Mesendoderm (in vitro differentiated cells): ENCODE results near the gene TCEA3.

Experiments used
- DNase-seq: peaks from one replicate; pipeline ENCODE4 v3.0.0; 2013
- H2AK5ac ChIP-seq: 2 replicates; pipeline ENCODE4 v1.6.1; 2013; ENCODE audit warnings: low read length, inconsistent platforms
- H2BK120ac ChIP-seq: 2 replicates; pipeline ENCODE4 v1.6.1; 2013; ENCODE audit warnings: low read depth, mild to moderate bottlenecking, low read length, moderate library complexity, mixed read lengths
- H2BK15ac ChIP-seq: replicated peaks from 2 replicates; pipeline ENCODE4 v1.6.1; 2013; ENCODE audit warnings: low read depth, mild to moderate bottlenecking, moderate library complexity
- H2BK5ac ChIP-seq: 2 replicates; pipeline ENCODE4 v1.6.1; 2013; ENCODE audit warnings: low read length, inconsistent platforms
- H3K18ac ChIP-seq: 2 replicates; pipeline ENCODE4 v1.6.1; 2013; ENCODE audit warnings: mild to moderate bottlenecking, low read length, mixed read lengths
- H3K23ac ChIP-seq: one replicate; pipeline ENCODE4 v1.6.1; 2013; ENCODE audit warnings: low read length
- H3K27ac ChIP-seq: 2 replicates; pipeline ENCODE4 v1.5.1; 2013; ENCODE audit warnings: low read depth, mild to moderate bottlenecking, inconsistent platforms, low read length, moderate library complexity
- H3K27me3 ChIP-seq: 2 replicates; pipeline ENCODE4 v1.6.1; 2013; ENCODE audit warnings: low read length, control low read depth, mild to moderate bottlenecking, inconsistent platforms; ENCODE audit not compliant: insufficient read depth, poor library complexity
- H3K36me3 ChIP-seq: 2 replicates; pipeline ENCODE4 v1.6.1; 2013; ENCODE audit warnings: low read length, inconsistent platforms; ENCODE audit not compliant: control insufficient read depth, insufficient read depth
- H3K4ac ChIP-seq: one replicate; pipeline ENCODE4 v1.6.1; 2013; ENCODE audit warnings: low read depth, mild to moderate bottlenecking, low read length, moderate library complexity
- H3K4me1 ChIP-seq: 2 replicates; pipeline ENCODE4 v1.6.1; 2013; ENCODE audit warnings: low read depth, low read length, inconsistent platforms; ENCODE audit not compliant: control insufficient read depth
- H3K4me2 ChIP-seq: 2 replicates; pipeline ENCODE4 v1.6.1; 2013; ENCODE audit warnings: low read length
- H3K4me3 ChIP-seq: 2 replicates; pipeline ENCODE4 v1.5.1; 2013; ENCODE audit warnings: mild to moderate bottlenecking, low read length
- H3K56ac ChIP-seq: one replicate; pipeline ENCODE4 v1.6.1; 2013; ENCODE audit warnings: low read length
- H3K79me1 ChIP-seq: 2 replicates; pipeline ENCODE4 v1.6.1; 2013; ENCODE audit warnings: low read length, inconsistent platforms
- H3K79me2 ChIP-seq: 2 replicates; pipeline ENCODE4 v1.6.1; 2013; ENCODE audit warnings: mild to moderate bottlenecking, low read length; ENCODE audit not compliant: control insufficient read depth, insufficient read depth
- H3K9ac ChIP-seq: 2 replicates; pipeline ENCODE4 v1.6.1; 2013; ENCODE audit warnings: low read length, inconsistent platforms
- H4K5ac ChIP-seq: one replicate; pipeline ENCODE4 v1.6.1; 2013; ENCODE audit warnings: low read length
- H4K8ac ChIP-seq: one replicate; pipeline ENCODE4 v1.6.1; 2013; ENCODE audit warnings: low read depth, mild to moderate bottlenecking, control low read depth, low read length, moderate library complexity
- WGBS: extraction: QIAGEN DNeasy Blood & Tissue Kit; methylation state at CpG from one replicate; pipeline ENCODE4 v1.1.7; 2013; ENCODE audit warnings: low lambda C conversion rate, missing lambda C conversion rate; ENCODE audit not compliant: insufficient coverage; ENCODE audit errors: extremely low coverage; 5-methylcytosine and 5-hydroxymethylcytosine counted together

TCEA3 gene

GRCh38 chr1:23459338-23459757, 34.8 kb upstream of the TCEA3 start:
- H3K79me2 ChIP-seq, result peaks cover 2% of the 10 kb centered on the region
- peaks cover 5% of the 10 kb centered on the region for H3K36me3 ChIP-seq
- H3K27ac ChIP-seq, result no peak overlapping the region
- peak; percentile 63 for DNase-seq
- H4K5ac ChIP-seq, result no peak overlapping the region
- no peak overlapping the region for H3K4me2 ChIP-seq
- no peak overlapping the region for H2BK15ac ChIP-seq
- H3K56ac ChIP-seq, result no peak overlapping the region
- no peak overlapping the region for H3K9ac ChIP-seq
- WGBS, result no CpG with 5 or more reads among the region's 2 CpGs
- H3K79me1 ChIP-seq, result peaks cover 11% of the 10 kb centered on the region
- no peak overlapping the region for H3K4ac ChIP-seq
- no peak overlapping the region for H3K4me3 ChIP-seq
- H4K8ac ChIP-seq, result no peak overlapping the region
- H2BK5ac ChIP-seq, result no peak overlapping the region
- no peak overlapping the region for H3K23ac ChIP-seq
- no peaks in the 10 kb centered on the region for H3K27me3 ChIP-seq
- H3K18ac ChIP-seq, result no peak overlapping the region
- H3K4me1 ChIP-seq, result no peaks in the 10 kb centered on the region
- no peak overlapping the region for H2AK5ac ChIP-seq
- no peak overlapping the region for H2BK120ac ChIP-seq

- no peaks in the 10 kb centered on the region for H3K4me1 ChIP-seq
- H2BK120ac ChIP-seq, result no peak overlapping the region
- H4K8ac ChIP-seq, result no peak overlapping the region
- H3K36me3 ChIP-seq, result peaks cover 2% of the 10 kb centered on the region
- no peak overlapping the region for H3K27ac ChIP-seq
- no peak overlapping the region for H3K4me2 ChIP-seq
- H4K5ac ChIP-seq, result no peak overlapping the region
- no peak overlapping the region for H3K9ac ChIP-seq
- no peak overlapping the region for H2BK15ac ChIP-seq
- no peak overlapping the region for H3K18ac ChIP-seq
- WGBS, result no CpG with 5 or more reads among the region's 5 CpGs
- H3K27me3 ChIP-seq, result no peaks in the 10 kb centered on the region
- no peak overlapping the region for H3K23ac ChIP-seq
- H3K4me3 ChIP-seq, result no peak overlapping the region
- H3K79me1 ChIP-seq, result peaks cover 7% of the 10 kb centered on the region
- H2AK5ac ChIP-seq, result no peak overlapping the region
- no peak overlapping the region for H3K4ac ChIP-seq
- no peaks in the 10 kb centered on the region for H3K79me2 ChIP-seq
- DNase-seq, result no peak
- no peak overlapping the region for H3K56ac ChIP-seq
- H2BK5ac ChIP-seq, result no peak overlapping the region
These were observed 31.7 kb upstream of the TCEA3 start for GRCh38 chr1:23456226-23456625.

DNA sequence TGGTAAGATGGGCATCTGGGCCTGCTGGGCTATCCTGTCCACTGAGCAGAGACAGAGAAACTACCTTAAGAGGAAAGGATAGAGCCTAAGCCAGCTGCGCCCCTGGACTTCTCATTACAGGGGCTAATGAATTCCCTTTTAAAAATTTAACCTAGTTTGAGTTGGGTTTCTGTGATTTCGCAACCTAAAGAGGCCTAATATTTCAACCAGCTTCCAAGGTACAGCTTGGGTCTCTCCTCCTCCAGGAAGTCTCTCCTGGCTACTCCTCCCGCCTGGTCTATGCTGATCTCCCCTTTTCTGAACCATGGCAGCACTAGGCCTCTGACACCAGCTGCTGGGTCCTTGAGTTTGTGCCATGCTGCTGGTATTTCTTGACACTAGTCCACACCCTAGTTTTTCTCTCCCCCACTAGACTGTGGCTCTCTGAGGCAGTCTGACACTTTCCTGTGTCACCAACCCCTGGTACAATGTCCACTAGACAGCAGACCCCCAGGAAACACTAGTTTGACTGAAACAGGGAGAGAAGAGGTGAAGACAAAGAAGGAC, 29.0 kb upstream of the TCEA3 start:
- Histone ChIP-seq H2AK5ac (no peak overlapping the region), H4K8ac (no peak overlapping the region), H3K79me1 (peaks cover 5% of the 10 kb centered on the region), H3K9ac (no peak overlapping the region), H3K56ac (no peak overlapping the region), H2BK5ac (no peak overlapping the region), H2BK120ac (no peak overlapping the region), H3K27me3 (no peaks in the 10 kb centered on the region), H3K18ac (no peak overlapping the region), H2BK15ac (no peak overlapping the region), H3K4me1 (no peaks in the 10 kb centered on the region), H3K23ac (no peak overlapping the region), H3K4me3 (no peak overlapping the region), H3K36me3 (peaks cover 9% of the 10 kb centered on the region), H3K4ac (no peak overlapping the region), H4K5ac (no peak overlapping the region), H3K79me2 (no peaks in the 10 kb centered on the region), H3K27ac (no peak overlapping the region), H3K4me2 (no peak overlapping the region)
- no peak for DNase-seq
- WGBS, result no CpG with 5 or more reads among the region's 3 CpGs

- Histone ChIP-seq H4K8ac (no peak overlapping the region), H4K5ac (no peak overlapping the region), H3K4me1 (no peaks in the 10 kb centered on the region), H2AK5ac (no peak overlapping the region), H3K36me3 (peaks cover 9% of the 10 kb centered on the region), H3K27ac (no peak overlapping the region), H3K27me3 (no peaks in the 10 kb centered on the region), H3K79me1 (peaks cover 5% of the 10 kb centered on the region), H3K9ac (no peak overlapping the region), H2BK120ac (no peak overlapping the region), H3K23ac (no peak overlapping the region), H3K4me2 (no peak overlapping the region), H3K4me3 (no peak overlapping the region), H3K18ac (no peak overlapping the region), H3K56ac (no peak overlapping the region), H2BK5ac (no peak overlapping the region), H3K4ac (no peak overlapping the region), H3K79me2 (no peaks in the 10 kb centered on the region), H2BK15ac (no peak overlapping the region)
- DNase-seq, result no peak
- WGBS, result no CpG with 5 or more reads among the region's 5 CpGs
These were observed 27.5 kb upstream of the TCEA3 start for GRCh38 chr1:23452011-23452411.

GRCh38 chr1:23451441-23451840, 26.9 kb upstream of the TCEA3 start:
- no peak overlapping the region for H2BK15ac ChIP-seq
- WGBS, result no CpG with 5 or more reads among the region's 1 CpG
- no peak overlapping the region for H2BK5ac ChIP-seq
- no peak overlapping the region for H4K8ac ChIP-seq
- peaks cover 9% of the 10 kb centered on the region for H3K36me3 ChIP-seq
- H3K27me3 ChIP-seq, result no peaks in the 10 kb centered on the region
- no peaks in the 10 kb centered on the region for H3K79me1 ChIP-seq
- no peak overlapping the region for H2AK5ac ChIP-seq
- H3K18ac ChIP-seq, result no peak overlapping the region
- H3K27ac ChIP-seq, result no peak overlapping the region
- H3K4me1 ChIP-seq, result no peaks in the 10 kb centered on the region
- H3K4me2 ChIP-seq, result no peak overlapping the region
- DNase-seq, result no peak
- H3K79me2 ChIP-seq, result no peaks in the 10 kb centered on the region
- H3K4ac ChIP-seq, result no peak overlapping the region
- H4K5ac ChIP-seq, result no peak overlapping the region
- no peak overlapping the region for H3K23ac ChIP-seq
- no peak overlapping the region for H2BK120ac ChIP-seq
- H3K9ac ChIP-seq, result no peak overlapping the region
- H3K4me3 ChIP-seq, result no peak overlapping the region
- no peak overlapping the region for H3K56ac ChIP-seq

- no peak overlapping the region for H2BK120ac ChIP-seq
- H3K27me3 ChIP-seq, result no peaks in the 10 kb centered on the region
- DNase-seq, result no peak
- no peak overlapping the region for H2BK5ac ChIP-seq
- no peak overlapping the region for H2BK15ac ChIP-seq
- no peak overlapping the region for H3K56ac ChIP-seq
- H3K4me2 ChIP-seq, result no peak overlapping the region
- no peak overlapping the region for H2AK5ac ChIP-seq
- H4K8ac ChIP-seq, result no peak overlapping the region
- no CpG with 5 or more reads among the region's 4 CpGs for WGBS
- no peaks in the 10 kb centered on the region for H3K79me1 ChIP-seq
- H3K18ac ChIP-seq, result no peak overlapping the region
- no peaks in the 10 kb centered on the region for H3K79me2 ChIP-seq
- no peak overlapping the region for H3K4me3 ChIP-seq
- H3K27ac ChIP-seq, result no peak overlapping the region
- H3K4ac ChIP-seq, result no peak overlapping the region
- no peak overlapping the region for H4K5ac ChIP-seq
- peaks cover 9% of the 10 kb centered on the region for H3K36me3 ChIP-seq
- no peak overlapping the region for H3K9ac ChIP-seq
- H3K23ac ChIP-seq, result no peak overlapping the region
- H3K4me1 ChIP-seq, result no peaks in the 10 kb centered on the region
These were observed 26.3 kb upstream of the TCEA3 start for GRCh38 chr1:23450894-23451293.
